KMS-11 (cell line): ENCODE results near the gene MEIOB.

Experiments
- H2AFZ ChIP-seq: fragments of 200-600 bp; sonication (generic); 2 replicates; pipeline ENCODE4 v1.6.1; 2016; ENCODE audit warnings: antibody characterized with exemption, mixed run types, low read depth
- H3K27ac ChIP-seq: fragments of 200-600 bp; sonication (generic); 2 replicates; pipeline ENCODE4 v1.6.1; 2016; ENCODE audit warnings: mild to moderate bottlenecking, mixed run types
- H3K27me3 ChIP-seq: fragments of 200-600 bp; sonication (generic); 2 replicates; pipeline ENCODE4 v1.6.1; 2017; ENCODE audit warnings: mild to moderate bottlenecking, low read depth, mixed run types, moderate library complexity; ENCODE audit not compliant: insufficient read depth
- H3K36me3 ChIP-seq: fragments of 200-600 bp; sonication (generic); 2 replicates; pipeline ENCODE4 v1.6.1; 2017; ENCODE audit warnings: mild to moderate bottlenecking, mixed run types; ENCODE audit not compliant: insufficient read depth
- H3K4me1 ChIP-seq: fragments of 200-600 bp; sonication (generic); 2 replicates; pipeline ENCODE4 v1.6.1; 2016; ENCODE audit warnings: mild to moderate bottlenecking, low read depth, mixed run types; ENCODE audit not compliant: poor library complexity, severe bottlenecking
- H3K4me2 ChIP-seq: fragments of 200-600 bp; sonication (generic); 2 replicates; pipeline ENCODE4 v1.7.0; 2016; ENCODE audit warnings: mild to moderate bottlenecking, mixed run types
- H3K4me3 ChIP-seq: fragments of 200-600 bp; sonication (generic); IDR thresholded peaks from 2 replicates; pipeline ENCODE4 v1.6.1; 2017; ENCODE audit warnings: low read depth, low read length, mixed read lengths; ENCODE audit not compliant: insufficient read depth
- H3K79me2 ChIP-seq: fragments of 200-600 bp; sonication (generic); 2 replicates; pipeline ENCODE4 v1.6.1; 2016; ENCODE audit warnings: low read depth, mixed run types; ENCODE audit not compliant: insufficient read depth
- H3K9ac ChIP-seq: fragments of 200-600 bp; sonication (generic); 2 replicates; pipeline ENCODE4 v1.6.1; 2016; ENCODE audit warnings: mild to moderate bottlenecking, mixed run types
- H4K20me1 ChIP-seq: fragments of 200-600 bp; sonication (generic); 2 replicates; pipeline ENCODE4 v1.6.1; 2016; ENCODE audit warnings: mild to moderate bottlenecking, mixed run types; ENCODE audit not compliant: insufficient read depth
- TF ChIP-seq, protein P1 (sequence below): fragments of 200-600 bp; sonication (generic); conservative IDR thresholded peaks from 2 replicates; pipeline ENCODE4 v1.6.1; 2017; ENCODE audit warnings: low read depth, mild to moderate bottlenecking, antibody characterized with exemption, low read length, moderate library complexity, mixed read lengths

The MEIOB gene

DNA sequence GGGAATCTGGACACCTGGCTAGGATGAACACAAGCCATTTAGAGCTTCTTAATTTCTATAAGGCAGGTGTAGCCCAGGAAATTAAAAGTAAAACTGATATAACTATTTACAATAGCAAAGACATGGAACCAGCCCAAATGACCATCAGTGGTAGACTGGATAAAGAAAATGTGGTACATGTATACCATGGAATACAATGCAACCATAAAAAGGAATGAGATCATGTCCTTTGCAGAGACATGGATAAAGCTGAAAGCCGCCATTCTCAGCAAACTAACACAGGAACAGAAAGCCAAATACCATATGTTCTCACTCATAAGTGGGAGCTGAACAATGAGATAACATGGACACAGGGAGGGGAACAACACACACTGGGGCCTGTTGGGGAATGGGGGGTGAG is 25.5 kb downstream of the MEIOB start:
- H3K79me2 ChIP-seq, result no peaks in the 10 kb centered on the region
- H3K27me3 ChIP-seq, result peaks cover 3% of the 10 kb centered on the region; the same call in 1 of the 2 replicates
- TF ChIP-seq, protein P1, sequence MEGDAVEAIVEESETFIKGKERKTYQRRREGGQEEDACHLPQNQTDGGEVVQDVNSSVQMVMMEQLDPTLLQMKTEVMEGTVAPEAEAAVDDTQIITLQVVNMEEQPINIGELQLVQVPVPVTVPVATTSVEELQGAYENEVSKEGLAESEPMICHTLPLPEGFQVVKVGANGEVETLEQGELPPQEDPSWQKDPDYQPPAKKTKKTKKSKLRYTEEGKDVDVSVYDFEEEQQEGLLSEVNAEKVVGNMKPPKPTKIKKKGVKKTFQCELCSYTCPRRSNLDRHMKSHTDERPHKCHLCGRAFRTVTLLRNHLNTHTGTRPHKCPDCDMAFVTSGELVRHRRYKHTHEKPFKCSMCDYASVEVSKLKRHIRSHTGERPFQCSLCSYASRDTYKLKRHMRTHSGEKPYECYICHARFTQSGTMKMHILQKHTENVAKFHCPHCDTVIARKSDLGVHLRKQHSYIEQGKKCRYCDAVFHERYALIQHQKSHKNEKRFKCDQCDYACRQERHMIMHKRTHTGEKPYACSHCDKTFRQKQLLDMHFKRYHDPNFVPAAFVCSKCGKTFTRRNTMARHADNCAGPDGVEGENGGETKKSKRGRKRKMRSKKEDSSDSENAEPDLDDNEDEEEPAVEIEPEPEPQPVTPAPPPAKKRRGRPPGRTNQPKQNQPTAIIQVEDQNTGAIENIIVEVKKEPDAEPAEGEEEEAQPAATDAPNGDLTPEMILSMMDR, result no peak
- H3K27ac ChIP-seq, result no peak overlapping the region
- no peak overlapping the region for H2AFZ ChIP-seq
- no peak overlapping the region for H3K9ac ChIP-seq
- H3K4me3 ChIP-seq, result no peak overlapping the region
- no peaks in the 10 kb centered on the region for H3K36me3 ChIP-seq
- H4K20me1 ChIP-seq, result no peaks in the 10 kb centered on the region
- no peak overlapping the region for H3K4me2 ChIP-seq
- no peaks in the 10 kb centered on the region for H3K4me1 ChIP-seq

DNA sequence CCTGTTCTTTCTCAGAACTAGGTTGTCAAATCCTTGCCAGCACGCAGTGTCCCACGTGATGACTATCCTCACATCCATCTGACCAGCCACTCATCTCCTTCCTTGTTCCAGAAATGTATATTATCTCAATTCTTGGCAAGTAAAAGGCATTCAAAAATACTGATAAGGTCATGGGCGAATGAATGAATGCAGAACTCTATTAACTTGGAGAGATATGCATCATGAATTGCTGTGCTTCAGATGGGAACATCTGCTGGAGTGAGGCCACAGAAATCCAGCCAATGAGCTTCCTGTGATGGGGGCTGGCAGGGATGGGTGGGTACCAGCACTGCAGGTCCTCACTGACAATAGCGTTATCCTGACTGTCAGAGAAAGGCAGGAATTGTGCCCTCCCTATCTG is 26.0 kb downstream of the MEIOB start:
- TF ChIP-seq, protein P1, result no peak
- Histone ChIP-seq H3K79me2 (no peaks in the 10 kb centered on the region), H3K27ac (no peak overlapping the region), H3K36me3 (no peaks in the 10 kb centered on the region), H3K9ac (no peak overlapping the region), H3K4me3 (no peak overlapping the region), H2AFZ (no peak overlapping the region), H3K4me2 (no peak overlapping the region), H3K4me1 (no peaks in the 10 kb centered on the region), H4K20me1 (no peaks in the 10 kb centered on the region), H3K27me3 (peaks cover 3% of the 10 kb centered on the region; the same call in 1 of the 2 replicates)

DNA sequence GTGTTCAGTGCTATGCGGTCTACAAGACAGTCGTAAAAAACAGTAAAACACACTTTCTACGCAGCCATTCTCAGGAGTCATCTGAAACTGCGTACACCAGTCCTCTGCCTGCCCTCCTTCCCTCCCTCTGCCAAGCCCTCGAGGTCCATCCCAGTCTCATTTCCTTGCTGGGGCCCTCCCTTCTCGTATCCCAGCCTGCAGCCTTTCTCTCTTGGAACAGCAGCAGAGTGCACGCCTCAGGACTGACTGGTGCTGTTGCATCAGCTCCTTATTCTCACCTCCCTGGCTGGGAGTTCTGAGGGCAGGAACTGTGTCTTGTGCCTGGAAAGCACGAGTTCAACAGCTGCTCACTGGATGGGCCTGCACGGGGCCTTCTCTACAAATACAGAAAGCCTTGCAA is 32.4 kb downstream of the MEIOB start:
- TF ChIP-seq, protein P1, result no peak
- Histone ChIP-seq H2AFZ (no peak overlapping the region), H3K4me2 (no peak overlapping the region), H3K27ac (no peak overlapping the region), H3K4me1 (no peaks in the 10 kb centered on the region), H3K79me2 (no peaks in the 10 kb centered on the region), H3K36me3 (no peaks in the 10 kb centered on the region), H4K20me1 (no peaks in the 10 kb centered on the region), H3K27me3 (no peaks in the 10 kb centered on the region; the same call in 1 of the 2 replicates), H3K9ac (no peak overlapping the region), H3K4me3 (no peak overlapping the region)

DNA sequence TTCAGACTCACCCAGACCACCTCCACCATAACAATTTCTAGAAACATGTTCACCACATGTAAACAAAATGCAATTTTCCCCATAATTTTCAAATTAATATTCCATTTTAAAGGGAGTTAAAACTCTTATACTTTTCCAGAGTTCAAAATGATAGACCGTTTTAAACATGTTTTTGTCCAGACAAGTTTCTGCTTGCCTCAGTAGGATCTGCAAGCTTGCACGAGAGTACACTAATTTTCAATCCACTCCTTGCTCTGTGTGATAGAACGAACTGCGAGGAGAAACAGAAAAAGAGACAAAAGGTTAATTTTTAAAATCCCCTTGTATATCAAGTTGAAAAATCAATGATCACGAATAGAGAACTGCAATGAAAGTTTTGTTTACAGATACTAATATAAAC is 37.9 kb downstream of the MEIOB start:
- no peaks in the 10 kb centered on the region for H3K79me2 ChIP-seq
- no peak overlapping the region for H3K9ac ChIP-seq
- no peak overlapping the region for H2AFZ ChIP-seq
- H3K4me2 ChIP-seq, result no peak overlapping the region
- H4K20me1 ChIP-seq, result no peaks in the 10 kb centered on the region
- no peak overlapping the region for H3K27ac ChIP-seq
- no peak overlapping the region for H3K4me3 ChIP-seq
- TF ChIP-seq, protein P1, result no peak
- H3K36me3 ChIP-seq, result no peaks in the 10 kb centered on the region
- H3K4me1 ChIP-seq, result peaks cover 4% of the 10 kb centered on the region
- no peaks in the 10 kb centered on the region for H3K27me3 ChIP-seq
